BLaER1 (cell line): ENCODE results near the gene FGD4.

ENCODE experiments used
- H3K27ac ChIP-seq: shearing (Covaris generic); formaldehyde crosslinking; 2 replicates; pipeline ENCODE4 v1.8.1; 2022
- H3K27me3 ChIP-seq: shearing (Covaris generic); formaldehyde crosslinking; 2 replicates; pipeline ENCODE4 v1.8.1; 2022
- H3K36me3 ChIP-seq: shearing (Covaris generic); formaldehyde crosslinking; 2 replicates; pipeline ENCODE4 v1.8.1; 2022
- H3K4me1 ChIP-seq: shearing (Covaris generic); formaldehyde crosslinking; 2 replicates; pipeline ENCODE4 v1.8.1; 2022
- H3K4me2 ChIP-seq: shearing (Covaris generic); formaldehyde crosslinking; 2 replicates; pipeline ENCODE4 v1.8.1; 2022
- H3K4me3 ChIP-seq: shearing (Covaris generic); formaldehyde crosslinking; 2 replicates; pipeline ENCODE4 v1.8.1; 2022
- H3K9ac ChIP-seq: shearing (Covaris generic); formaldehyde crosslinking; 2 replicates; pipeline ENCODE4 v1.8.1; 2022
- H3K9me3 ChIP-seq: shearing (Covaris generic); formaldehyde crosslinking; 2 replicates; pipeline ENCODE4 v1.8.1; 2022
- H4K20me1 ChIP-seq: shearing (Covaris generic); formaldehyde crosslinking; 2 replicates; pipeline ENCODE4 v1.8.1; 2022
- Cebpa-rat ChIP-seq: shearing (Covaris generic); IDR thresholded peaks from 2 replicates; pipeline ENCODE4 v1.8.1; 2022

The FGD4 gene

DNA sequence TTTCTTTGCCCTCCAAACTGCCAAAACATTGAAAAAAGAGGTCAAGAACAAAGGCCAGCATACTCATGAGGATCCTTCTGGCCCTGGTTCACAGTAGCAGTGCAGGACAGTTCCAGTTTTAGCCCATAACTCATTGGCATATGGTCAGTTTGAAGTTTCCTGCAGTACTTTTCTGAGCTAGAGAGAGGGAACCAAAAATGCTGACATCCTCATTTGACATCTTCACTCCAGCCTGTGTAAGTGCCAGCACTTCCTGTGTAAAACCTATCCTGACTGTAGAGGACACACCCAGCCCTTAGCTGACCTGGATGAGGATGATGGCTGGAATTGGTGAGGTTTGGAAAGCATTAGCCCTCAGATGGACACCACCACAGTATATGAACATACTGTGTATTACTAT is 84.1 kb downstream of the FGD4 start:
- Histone ChIP-seq H4K20me1 (no peaks in the 10 kb centered on the region), H3K4me2 (peak overlapping the region; percentile 55), H3K4me3 (no peak overlapping the region), H3K36me3 (no peaks in the 10 kb centered on the region), H3K27ac (0 out of 2 replicates have a peak overlapping the region, but pooled peaks have one; percentile 6), H3K9me3 (no peaks in the 10 kb centered on the region), H3K4me1 (peaks cover 19% of the 10 kb centered on the region), H3K27me3 (no peaks in the 10 kb centered on the region), H3K9ac (0 out of 2 replicates have a peak overlapping the region, but pooled peaks have one; percentile 34)
- TF ChIP-seq Cebpa-rat = no peak

DNA sequence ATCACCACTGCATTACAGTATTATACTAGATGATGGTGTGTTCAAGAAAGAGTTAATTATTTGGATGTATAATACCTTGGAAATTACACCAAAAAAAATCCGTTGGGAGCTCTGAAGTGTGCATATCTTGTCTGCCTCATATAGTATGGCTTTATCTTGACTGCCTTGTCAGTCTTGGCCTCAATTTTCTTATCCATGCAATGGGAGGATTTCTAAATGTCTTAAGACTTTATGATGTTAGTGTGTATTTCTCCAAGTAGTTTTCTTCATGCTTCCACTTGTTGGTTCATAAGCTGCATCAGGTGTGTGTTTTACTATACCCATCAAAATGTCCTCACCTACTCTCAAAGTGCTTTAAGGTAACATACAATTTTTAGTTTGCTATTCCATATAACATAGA is 84.6 kb downstream of the FGD4 start:
- Histone ChIP-seq H3K4me1 (peaks cover 19% of the 10 kb centered on the region), H4K20me1 (no peaks in the 10 kb centered on the region), H3K27me3 (no peaks in the 10 kb centered on the region), H3K27ac (no peak overlapping the region), H3K4me3 (no peak overlapping the region), H3K4me2 (no peak overlapping the region; the same call in 1 of the 2 replicates), H3K36me3 (no peaks in the 10 kb centered on the region), H3K9ac (no peak overlapping the region), H3K9me3 (no peaks in the 10 kb centered on the region)
- no peak for TF ChIP-seq Cebpa-rat

DNA sequence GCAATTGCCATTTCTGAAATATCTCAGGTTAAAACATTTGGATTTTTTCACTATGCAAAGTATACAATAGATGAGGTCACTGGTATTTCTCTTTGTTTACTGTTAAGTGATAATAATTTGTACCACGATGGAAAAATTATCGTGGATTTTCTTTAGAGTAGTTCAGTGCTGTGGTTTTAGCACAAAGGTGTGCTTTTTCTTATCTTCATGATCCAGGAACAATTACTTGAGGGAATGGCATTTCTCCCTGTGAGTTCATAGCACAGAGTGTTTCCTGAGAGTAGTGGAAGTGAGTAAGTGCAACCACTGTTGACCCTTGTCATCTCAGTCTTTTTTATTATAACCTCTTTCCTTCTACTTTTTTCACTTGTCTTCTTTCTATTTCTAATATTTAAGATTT is 86.8 kb downstream of the FGD4 start:
- no peak for TF ChIP-seq Cebpa-rat
- Histone ChIP-seq H3K27ac (no peak overlapping the region), H3K9me3 (no peaks in the 10 kb centered on the region), H4K20me1 (no peaks in the 10 kb centered on the region), H3K4me2 (no peak overlapping the region), H3K9ac (no peak overlapping the region), H3K36me3 (no peaks in the 10 kb centered on the region), H3K4me1 (peaks cover 19% of the 10 kb centered on the region), H3K4me3 (no peak overlapping the region), H3K27me3 (no peaks in the 10 kb centered on the region)

DNA sequence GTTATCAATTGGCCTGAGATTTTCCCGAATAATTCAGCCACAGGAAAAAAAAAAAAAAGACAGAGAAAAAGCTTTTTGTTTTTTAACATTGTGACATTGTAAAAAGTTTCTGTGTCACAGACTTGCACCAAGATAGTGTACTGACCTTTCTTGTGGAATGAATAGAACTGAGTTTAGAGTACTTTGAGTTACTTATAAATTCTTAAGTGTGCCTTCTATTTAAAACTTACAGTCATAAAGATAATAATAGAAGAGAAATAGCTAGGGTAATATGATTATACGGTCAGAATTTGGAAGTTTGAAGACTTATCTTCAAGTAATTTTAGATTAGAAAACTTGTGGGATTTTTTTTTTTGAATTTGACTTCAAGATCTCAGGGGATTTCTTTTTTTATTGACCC is 88.8 kb downstream of the FGD4 start:
- Histone ChIP-seq H3K4me2 (no peak overlapping the region), H3K27ac (no peak overlapping the region), H3K36me3 (no peaks in the 10 kb centered on the region), H3K9me3 (no peaks in the 10 kb centered on the region), H3K27me3 (no peaks in the 10 kb centered on the region), H4K20me1 (no peaks in the 10 kb centered on the region), H3K4me3 (no peak overlapping the region), H3K9ac (no peak overlapping the region), H3K4me1 (peaks cover 7% of the 10 kb centered on the region)
- no peak for TF ChIP-seq Cebpa-rat

DNA sequence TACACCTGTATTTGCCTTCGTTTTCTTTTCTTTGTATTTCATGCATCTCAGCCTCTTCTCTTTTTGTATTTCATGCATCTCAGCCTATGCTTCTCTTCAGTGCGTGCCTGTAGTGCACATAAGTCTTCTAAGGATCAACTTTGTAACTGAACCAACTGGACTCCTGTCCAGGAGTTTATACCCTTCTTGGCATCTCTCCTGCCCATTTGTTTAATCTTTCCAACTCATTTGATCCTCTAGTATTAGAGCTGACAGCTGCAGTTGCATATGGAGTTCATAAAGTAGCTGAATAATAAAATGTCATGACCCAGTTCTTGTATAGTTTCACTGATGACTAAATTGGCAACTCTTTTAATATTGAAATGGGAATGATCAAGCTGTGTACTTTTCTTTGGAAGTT is 89.7 kb downstream of the FGD4 start:
- H3K4me2 ChIP-seq = no peak overlapping the region
- no peaks in the 10 kb centered on the region for H3K4me1 ChIP-seq
- no peak overlapping the region for H3K4me3 ChIP-seq
- no peak overlapping the region for H3K9ac ChIP-seq
- no peaks in the 10 kb centered on the region for H4K20me1 ChIP-seq
- no peaks in the 10 kb centered on the region for H3K9me3 ChIP-seq
- no peak overlapping the region for H3K27ac ChIP-seq
- no peak for TF ChIP-seq Cebpa-rat
- no peaks in the 10 kb centered on the region for H3K36me3 ChIP-seq
- H3K27me3 ChIP-seq = no peaks in the 10 kb centered on the region

DNA sequence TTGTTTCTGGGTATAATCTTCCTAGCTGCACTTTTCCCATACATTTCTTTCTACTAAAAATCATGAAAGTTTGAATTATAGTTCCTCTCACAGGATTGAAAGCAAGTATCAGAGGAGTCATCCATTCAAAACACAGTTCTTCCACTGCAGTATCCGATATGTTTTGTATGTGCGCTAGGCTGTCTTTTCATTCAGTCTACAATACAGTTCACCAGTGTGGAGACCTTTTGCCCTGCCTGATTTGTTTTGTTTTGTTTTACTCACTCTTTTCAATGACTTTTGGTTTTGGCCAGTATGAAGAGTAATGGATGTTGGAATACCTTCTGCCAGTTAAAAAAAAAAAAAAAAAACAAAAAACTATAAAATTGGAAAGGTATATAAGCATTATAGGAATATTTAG is 91.4 kb downstream of the FGD4 start:
- no peaks in the 10 kb centered on the region for H3K27me3 ChIP-seq
- H4K20me1 ChIP-seq = no peaks in the 10 kb centered on the region
- no peaks in the 10 kb centered on the region for H3K36me3 ChIP-seq
- H3K4me3 ChIP-seq = no peak overlapping the region
- H3K4me2 ChIP-seq = no peak overlapping the region
- peaks cover 14% of the 10 kb centered on the region for H3K4me1 ChIP-seq
- H3K9ac ChIP-seq = no peak overlapping the region
- H3K27ac ChIP-seq = no peak overlapping the region
- no peaks in the 10 kb centered on the region for H3K9me3 ChIP-seq
- TF ChIP-seq Cebpa-rat = no peak

DNA sequence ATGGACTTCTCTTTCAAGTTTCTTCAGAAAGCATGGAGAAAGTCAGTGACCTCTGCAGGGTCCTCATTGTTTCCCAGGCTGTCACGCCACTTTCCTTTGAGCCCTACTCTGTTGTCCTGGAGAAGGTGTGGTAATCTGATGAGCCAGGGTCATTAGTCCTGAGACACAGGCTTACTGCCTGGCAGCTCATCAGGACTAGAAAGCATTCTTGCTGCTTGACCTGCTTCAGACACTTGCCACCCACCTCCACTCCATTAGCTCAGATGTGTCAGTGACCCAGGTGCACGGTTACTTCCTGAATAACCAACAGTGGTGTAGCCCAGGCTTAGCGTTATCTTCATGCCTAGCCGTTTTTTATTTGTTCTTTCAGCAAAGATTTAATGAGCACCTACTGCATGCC is 93.9 kb downstream of the FGD4 start:
- Histone ChIP-seq H3K36me3 (no peaks in the 10 kb centered on the region), H3K9me3 (no peaks in the 10 kb centered on the region), H3K27me3 (no peaks in the 10 kb centered on the region), H3K9ac (no peak overlapping the region), H4K20me1 (no peaks in the 10 kb centered on the region), H3K27ac (no peak overlapping the region), H3K4me3 (no peak overlapping the region), H3K4me2 (no peak overlapping the region), H3K4me1 (peaks cover 39% of the 10 kb centered on the region)
- TF ChIP-seq Cebpa-rat = no peak

DNA sequence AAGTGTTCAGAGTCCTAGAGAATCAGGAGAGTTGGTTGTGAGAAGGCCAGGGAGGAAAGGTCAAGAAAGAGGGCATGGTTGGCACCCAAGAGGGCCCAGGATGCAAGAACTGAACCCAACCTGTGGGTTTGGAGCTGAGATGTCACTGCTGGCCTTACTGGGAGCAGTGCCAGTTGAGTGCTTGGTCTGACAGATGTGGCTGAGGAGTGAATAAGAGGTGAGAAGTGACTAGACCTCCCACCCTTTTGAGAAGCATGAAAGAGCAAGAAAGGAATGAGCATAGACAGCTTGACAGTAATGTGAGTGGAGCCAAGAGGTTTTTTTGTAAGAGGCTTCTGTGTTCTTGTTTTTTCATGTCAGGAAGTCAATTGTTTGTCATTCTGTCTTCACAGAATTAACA is 95.3 kb downstream of the FGD4 start:
- Histone ChIP-seq H3K27me3 (no peaks in the 10 kb centered on the region), H3K4me2 (peak overlapping the region; percentile 70), H3K36me3 (no peaks in the 10 kb centered on the region), H3K4me3 (no peak overlapping the region), H3K27ac (peak overlapping the region; percentile 27; the same call in 1 of the 2 replicates), H3K9ac (no peak overlapping the region), H3K9me3 (no peaks in the 10 kb centered on the region), H3K4me1 (peaks cover 46% of the 10 kb centered on the region), H4K20me1 (no peaks in the 10 kb centered on the region)
- no peak for TF ChIP-seq Cebpa-rat

DNA sequence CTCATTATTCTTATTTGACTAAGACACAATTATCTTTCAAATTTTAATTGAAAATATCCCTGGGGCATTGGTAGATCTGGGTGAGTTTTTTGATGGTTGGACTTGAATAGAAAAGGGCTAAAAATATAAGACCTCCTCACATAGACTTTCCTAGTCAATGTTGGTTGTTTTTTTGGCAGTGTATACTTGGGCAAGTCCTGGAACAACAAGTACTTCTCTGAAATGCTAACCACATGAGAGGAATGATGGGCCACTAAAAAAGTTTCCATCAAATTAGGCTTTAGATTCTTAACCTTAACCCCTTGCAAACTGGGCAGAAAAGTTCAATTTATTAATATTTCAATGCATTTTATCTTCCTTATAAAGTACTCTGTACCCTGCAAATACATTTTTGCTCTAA is 97.6 kb downstream of the FGD4 start:
- TF ChIP-seq Cebpa-rat = no peak
- Histone ChIP-seq H3K4me2 (peak overlapping the region; percentile 16), H3K9ac (no peak overlapping the region), H3K27me3 (no peaks in the 10 kb centered on the region), H3K4me3 (no peak overlapping the region), H3K27ac (no peak overlapping the region), H4K20me1 (no peaks in the 10 kb centered on the region), H3K36me3 (no peaks in the 10 kb centered on the region), H3K9me3 (no peaks in the 10 kb centered on the region), H3K4me1 (peaks cover 46% of the 10 kb centered on the region)

DNA sequence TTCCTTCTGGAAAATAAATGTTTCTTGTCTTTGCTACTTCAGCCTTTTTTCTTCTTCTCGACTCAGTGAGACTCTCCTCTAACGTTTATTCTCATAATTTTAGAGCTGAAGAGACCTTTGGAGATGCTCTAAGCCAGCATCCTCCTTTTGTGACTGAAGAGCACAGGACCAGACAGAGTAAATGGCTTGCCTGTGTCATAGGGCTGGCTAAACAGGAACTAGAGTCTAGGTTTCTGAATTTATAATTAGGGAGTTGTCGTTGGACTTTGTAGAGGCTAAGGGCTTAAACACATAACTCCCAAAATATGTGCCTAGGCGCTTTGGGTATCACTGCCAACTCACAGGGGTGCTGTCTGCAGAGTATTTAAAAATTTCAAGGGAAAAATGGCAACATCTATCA is 98.5 kb downstream of the FGD4 start:
- Histone ChIP-seq H4K20me1 (no peaks in the 10 kb centered on the region), H3K9me3 (no peaks in the 10 kb centered on the region), H3K27me3 (no peaks in the 10 kb centered on the region), H3K9ac (no peak overlapping the region), H3K4me1 (peaks cover 46% of the 10 kb centered on the region), H3K27ac (no peak overlapping the region), H3K36me3 (no peaks in the 10 kb centered on the region), H3K4me3 (no peak overlapping the region), H3K4me2 (peak overlapping the region; percentile 16; the same call in 1 of the 2 replicates)
- no peak for TF ChIP-seq Cebpa-rat

DNA sequence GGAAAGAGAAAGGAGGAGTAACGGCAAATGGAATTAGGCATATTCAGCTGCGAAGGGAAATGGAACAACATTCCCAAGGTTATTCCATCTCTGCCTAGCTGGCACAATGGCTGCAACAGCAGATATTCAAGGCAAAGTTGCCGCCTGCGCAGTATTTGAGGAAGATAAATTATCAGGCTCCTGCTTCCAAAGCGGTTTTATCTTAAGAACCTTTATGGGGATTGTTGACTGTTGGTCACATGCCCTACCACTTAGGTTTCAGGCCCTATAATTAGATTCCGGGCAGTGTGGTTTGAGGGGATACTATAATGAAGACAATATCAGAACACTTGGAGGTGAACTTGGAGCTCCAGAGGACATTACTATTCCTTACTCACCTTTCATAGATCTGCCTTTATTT is 99.7 kb downstream of the FGD4 start:
- H3K4me3 ChIP-seq = no peak overlapping the region
- no peak overlapping the region for H3K27ac ChIP-seq
- no peak overlapping the region for H3K9ac ChIP-seq
- H4K20me1 ChIP-seq = no peaks in the 10 kb centered on the region
- TF ChIP-seq Cebpa-rat = no peak
- no peaks in the 10 kb centered on the region for H3K36me3 ChIP-seq
- H3K9me3 ChIP-seq = no peaks in the 10 kb centered on the region
- H3K27me3 ChIP-seq = no peaks in the 10 kb centered on the region
- H3K4me1 ChIP-seq = peaks cover 46% of the 10 kb centered on the region
- no peak overlapping the region for H3K4me2 ChIP-seq
